Measurements from ENCODE around the gene PROSER2.

- TF ChIP-seq CTCF (IDR thresholded peaks at IDR 0.05; ENCODE audit: low read depth, low read length) = no peak
- no peak for TF ChIP-seq EZH2phosphoT487 (IDR thresholded peaks at IDR 0.05; ENCODE audit: low read depth)
These were observed 40.4 kb downstream of the PROSER2 start for GRCh38 chr10:11863353-11864109.

All from OCI-LY3 (cell line).